Activated CD8-positive, alpha-beta T cell treated with anti-CD3 and anti-CD28 coated beads for 36 hours (primary cell): Measurements from ENCODE around the gene DNAH11. TPM values are rescaled to one million over a fixed set of nuclear protein-coding genes. Genes with fewer than 3 reads are reported as not detected.

Experiments
- ATAC-seq: fragments of 200-7000 bp; cut with Tn5 transposase; one replicate; pipeline ENCODE4 v1.10.0; 2021; ENCODE audit warnings: mild to moderate bottlenecking, moderate library complexity
- CTCF ChIA-PET: fragments of 350-600 bp; sonication (Branson Sonifier 250); formaldehyde crosslinking; loops from one replicate; lab custom pipeline; 2021; ENCODE audit warnings: antibody characterized with exemption; lab: Charles Lee
- POLR2A ChIA-PET: fragments of 350-600 bp; sonication (Branson Sonifier 250); formaldehyde crosslinking; loops from one replicate; lab custom pipeline; 2021; ENCODE audit warnings: antibody characterized with exemption; lab: Charles Lee
- DNase-seq: peaks from one replicate; pipeline ENCODE4 v3.0.0-alpha.2; 2020
- H3K27ac Mint-ChIP-seq: one replicate; pipeline ENCODE4 v1.8.0; 2021; ENCODE audit warnings: mild to moderate bottlenecking, mixed read lengths
- H3K27me3 Mint-ChIP-seq: one replicate; pipeline ENCODE4 v1.8.0; 2021; ENCODE audit warnings: mixed read lengths
- H3K36me3 Mint-ChIP-seq: one replicate; pipeline ENCODE4 v1.8.0; 2021; ENCODE audit warnings: low read depth, mixed read lengths
- H3K4me1 Mint-ChIP-seq: one replicate; pipeline ENCODE4 v1.8.0; 2021; ENCODE audit warnings: low read depth, mixed read lengths
- H3K4me3 Mint-ChIP-seq: one replicate; pipeline ENCODE4 v1.8.0; 2021; ENCODE audit warnings: mild to moderate bottlenecking, moderate library complexity, mixed read lengths
- H3K9me3 Mint-ChIP-seq: one replicate; pipeline ENCODE4 v1.8.0; 2021; ENCODE audit warnings: mixed read lengths
- CTCF ChIP-seq: fragments of 200-600 bp; IDR thresholded peaks from one replicate; pipeline ENCODE4 v1.8.0; 2022; ENCODE audit warnings: antibody characterized with exemption, mild to moderate bottlenecking
- intact Hi-C: fragments of 100-400 bp; cut with micrococcal nuclease; formaldehyde crosslinking; loops from one replicate; pipeline ENCODE4 v1.10.0; 2022
- total RNA-seq, 2 experiments: library from RNA; stranded (reverse); gene quantifications; one replicate each; pipeline ENCODE4 v1.2.3, GENCODE V29; 2021

DNAH11 gene
- total RNA-seq, 2 experiments from 2014 or later, result 2.3 to 2.7 TPM

GRCh38 chr7:21642422-21642821 is 99.6 kb downstream of the DNAH11 start:
- ATAC-seq (no peak), DNase-seq (no peak)
- CTCF ChIA-PET, result no interaction called here
- TF ChIP-seq CTCF, result no peak
- Mint-ChIP-seq H3K27ac (no peak overlapping the region), H3K27me3 (peaks cover 13% of the 10 kb centered on the region), H3K9me3 (no peaks in the 10 kb centered on the region), H3K4me3 (no peak overlapping the region), H3K36me3 (no peaks in the 10 kb centered on the region), H3K4me1 (no peaks in the 10 kb centered on the region)
- intact Hi-C loops, result no loop called here
- POLR2A ChIA-PET, result no interaction called here

GRCh38 chr7:21651697-21652096 is 108.9 kb downstream of the DNAH11 start:
- DNase-seq (no peak), ATAC-seq (no peak)
- Mint-ChIP-seq H3K4me3 (no peak overlapping the region), H3K27me3 (peaks cover 4% of the 10 kb centered on the region), H3K36me3 (no peaks in the 10 kb centered on the region), H3K27ac (no peak overlapping the region), H3K4me1 (no peaks in the 10 kb centered on the region), H3K9me3 (no peaks in the 10 kb centered on the region)
- intact Hi-C loops, result no loop called here
- TF ChIP-seq CTCF, result no peak
- ChIA-PET POLR2A (no interaction called here), CTCF (no interaction called here)

- DNase-seq (no peak), ATAC-seq (no peak)
- Mint-ChIP-seq H3K27ac (no peak overlapping the region), H3K4me1 (no peaks in the 10 kb centered on the region), H3K36me3 (no peaks in the 10 kb centered on the region), H3K9me3 (no peaks in the 10 kb centered on the region), H3K4me3 (no peak overlapping the region), H3K27me3 (no peaks in the 10 kb centered on the region)
- TF ChIP-seq CTCF, result no peak
- ChIA-PET CTCF (interaction anchor here (1.2 kb wide), 1 partner anchor 8 kb away, joined by 3 read pairs; no protein-coding TSS in a partner anchor), POLR2A (no interaction called here)
- intact Hi-C loops, result no loop called here
These were observed 110.8 kb downstream of the DNAH11 start for GRCh38 chr7:21653623-21654022.

- Mint-ChIP-seq H3K4me3 (no peak overlapping the region), H3K27me3 (no peaks in the 10 kb centered on the region), H3K4me1 (no peaks in the 10 kb centered on the region), H3K36me3 (no peaks in the 10 kb centered on the region), H3K9me3 (peaks cover 1% of the 10 kb centered on the region), H3K27ac (no peak overlapping the region)
- no peak for TF ChIP-seq CTCF
- ChIA-PET CTCF (no interaction called here), POLR2A (no interaction called here)
- ATAC-seq, result no peak
- intact Hi-C loops, result no loop called here
- DNase-seq, result no peak
These were observed 113.2 kb downstream of the DNAH11 start for GRCh38 chr7:21656081-21656480.

GRCh38 chr7:21656796-21657195 is 114.0 kb downstream of the DNAH11 start:
- intact Hi-C loops, result no loop called here
- no peak overlapping the region for H3K4me3 Mint-ChIP-seq
- no peak for DNase-seq
- ChIA-PET CTCF (no interaction called here), POLR2A (no interaction called here)
- no peaks in the 10 kb centered on the region for H3K36me3 Mint-ChIP-seq
- no peak for ATAC-seq
- no peaks in the 10 kb centered on the region for H3K27me3 Mint-ChIP-seq
- H3K4me1 Mint-ChIP-seq, result no peaks in the 10 kb centered on the region
- H3K27ac Mint-ChIP-seq, result no peak overlapping the region
- peaks cover 1% of the 10 kb centered on the region for H3K9me3 Mint-ChIP-seq
- no peak for TF ChIP-seq CTCF
